Natural killer cell (primary cell): Measurements from ENCODE around the gene DRD4. TPM values are rescaled to one million over a fixed set of nuclear protein-coding genes. Genes with fewer than 3 reads are reported as not detected.

Experiments
- ATAC-seq, 3 donors: fragments of 150-1000 bp in 2 of 3; fragments of 200-7000 bp in 1 of 3; cut with Tn5 transposase; 1 replicate in 1 of 3; 2 replicates in 2 of 3; pipeline ENCODE4 v1.10.0; 2021; ENCODE audit warnings: mild to moderate bottlenecking in 2 of 3, moderate library complexity in 2 of 3
- DNase-seq, 2 donors: peaks; one replicate each; pipeline versions ENCODE4 v3.0.0 to v3.0.0-alpha.2; 2013 to 2021; ENCODE audit warnings: mixed read lengths in 1 of 2
- H3K27ac ChIP-seq: one replicate; pipeline ENCODE4 v1.5.1; 2013; ENCODE audit warnings: mild to moderate bottlenecking, low read length
- H3K27me3 ChIP-seq: one replicate; pipeline ENCODE4 v1.6.1; 2013; ENCODE audit warnings: low read length; ENCODE audit not compliant: control insufficient read depth, insufficient read depth
- H3K36me3 ChIP-seq: one replicate; pipeline ENCODE4 v1.6.1; 2013; ENCODE audit warnings: low read length; ENCODE audit not compliant: control insufficient read depth, insufficient read depth
- H3K4me1 ChIP-seq: one replicate; pipeline ENCODE4 v1.6.1; 2013; ENCODE audit warnings: low read length; ENCODE audit not compliant: control insufficient read depth, insufficient read depth
- H3K4me3 ChIP-seq: one replicate; pipeline ENCODE4 v1.5.1; 2013; ENCODE audit warnings: low read length
- H3K9me3 ChIP-seq: one replicate; pipeline ENCODE4 v1.6.1; 2013; ENCODE audit warnings: low read length; ENCODE audit not compliant: control insufficient read depth, insufficient read depth
- H3K27ac Mint-ChIP-seq, 2 donors: one replicate each; pipeline ENCODE4 v1.8.0; 2022; ENCODE audit warnings: mild to moderate bottlenecking in 2 of 2, mixed read lengths in 2 of 2, moderate library complexity in 1 of 2
- H3K27me3 Mint-ChIP-seq, 2 donors: one replicate each; pipeline ENCODE4 v1.8.0; 2022; ENCODE audit warnings: low read depth in 2 of 2, mixed read lengths in 2 of 2
- H3K36me3 Mint-ChIP-seq: one replicate; pipeline ENCODE4 v1.8.0; 2022; ENCODE audit warnings: mixed read lengths
- H3K4me1 Mint-ChIP-seq, 2 donors: one replicate each; pipeline ENCODE4 v1.8.0; 2022; ENCODE audit warnings: mixed read lengths in 2 of 2
- H3K4me3 Mint-ChIP-seq: one replicate; pipeline ENCODE4 v1.8.0; 2022; ENCODE audit warnings: mild to moderate bottlenecking, moderate library complexity, mixed read lengths
- H3K9me3 Mint-ChIP-seq, 2 donors: one replicate each; pipeline ENCODE4 v1.8.0; 2022; ENCODE audit warnings: mixed read lengths in 2 of 2
- WGBS: methylation state at CpG from one replicate; pipeline ENCODE4 v1.1.7; 2013; ENCODE audit warnings: missing lambda C conversion rate; ENCODE audit not compliant: insufficient coverage; 5-methylcytosine and 5-hydroxymethylcytosine counted together
- intact Hi-C: fragments of 100-400 bp; cut with micrococcal nuclease; formaldehyde crosslinking; loops from one replicate; pipeline ENCODE4 v1.14.2; 2022
- total RNA-seq, 4 donors: library from RNA; stranded (reverse); fragments of 120-200 nt in 1 of 4; gene quantifications; one replicate each; pipeline versions ENCODE4 v1.2.3 to v1.2.4, GENCODE V29; 2013 to 2022
- TF ChIP-seq, protein P1 (sequence below): fragments of 200-600 bp; IDR thresholded peaks from one replicate; pipeline ENCODE4 v1.8.0; 2022; ENCODE audit warnings: antibody characterized with exemption

The DRD4 gene
- total RNA-seq, 3 donors from 2014 or later (not counting 1 experiment from before 2014, with no cell fraction given): 0.49 to 1.2 (median 0.61) TPM

GRCh38 chr11:616320-617198 lies 20.5 kb upstream of the DRD4 start:
- Mint-ChIP-seq H3K4me1 (peaks cover 6 to 22% of the 10 kb centered on the region in 2 donors), H3K36me3 (no peaks in the 10 kb centered on the region), H3K27ac (peak overlapping the region; percentile 89), H3K9me3 (no peaks in the 10 kb centered on the region), H3K27me3 (no peaks in the 10 kb centered on the region), H3K4me3 (peak overlapping the region; percentile 92)
- no peak for ATAC-seq
- H3K27ac ChIP-seq: peak overlapping the region; percentile 93
- peak overlapping the region; percentile 88 for H3K4me3 ChIP-seq
- WGBS: 54% methylated on average over 35 of the region's 39 CpGs
- H3K9me3 ChIP-seq: no peaks in the 10 kb centered on the region
- intact Hi-C loops: loop anchor here (5.0 to 10.0 kb wide), 2 partner anchors 39 to 108 kb away; partner anchors contain the start of gene PHRF1
- H3K36me3 ChIP-seq: peaks cover 26% of the 10 kb centered on the region
- peaks cover 39% of the 10 kb centered on the region for H3K4me1 ChIP-seq
- TF ChIP-seq, protein P1, sequence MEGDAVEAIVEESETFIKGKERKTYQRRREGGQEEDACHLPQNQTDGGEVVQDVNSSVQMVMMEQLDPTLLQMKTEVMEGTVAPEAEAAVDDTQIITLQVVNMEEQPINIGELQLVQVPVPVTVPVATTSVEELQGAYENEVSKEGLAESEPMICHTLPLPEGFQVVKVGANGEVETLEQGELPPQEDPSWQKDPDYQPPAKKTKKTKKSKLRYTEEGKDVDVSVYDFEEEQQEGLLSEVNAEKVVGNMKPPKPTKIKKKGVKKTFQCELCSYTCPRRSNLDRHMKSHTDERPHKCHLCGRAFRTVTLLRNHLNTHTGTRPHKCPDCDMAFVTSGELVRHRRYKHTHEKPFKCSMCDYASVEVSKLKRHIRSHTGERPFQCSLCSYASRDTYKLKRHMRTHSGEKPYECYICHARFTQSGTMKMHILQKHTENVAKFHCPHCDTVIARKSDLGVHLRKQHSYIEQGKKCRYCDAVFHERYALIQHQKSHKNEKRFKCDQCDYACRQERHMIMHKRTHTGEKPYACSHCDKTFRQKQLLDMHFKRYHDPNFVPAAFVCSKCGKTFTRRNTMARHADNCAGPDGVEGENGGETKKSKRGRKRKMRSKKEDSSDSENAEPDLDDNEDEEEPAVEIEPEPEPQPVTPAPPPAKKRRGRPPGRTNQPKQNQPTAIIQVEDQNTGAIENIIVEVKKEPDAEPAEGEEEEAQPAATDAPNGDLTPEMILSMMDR: no peak
- H3K27me3 ChIP-seq: no peaks in the 10 kb centered on the region
- no peak for DNase-seq

DNA sequence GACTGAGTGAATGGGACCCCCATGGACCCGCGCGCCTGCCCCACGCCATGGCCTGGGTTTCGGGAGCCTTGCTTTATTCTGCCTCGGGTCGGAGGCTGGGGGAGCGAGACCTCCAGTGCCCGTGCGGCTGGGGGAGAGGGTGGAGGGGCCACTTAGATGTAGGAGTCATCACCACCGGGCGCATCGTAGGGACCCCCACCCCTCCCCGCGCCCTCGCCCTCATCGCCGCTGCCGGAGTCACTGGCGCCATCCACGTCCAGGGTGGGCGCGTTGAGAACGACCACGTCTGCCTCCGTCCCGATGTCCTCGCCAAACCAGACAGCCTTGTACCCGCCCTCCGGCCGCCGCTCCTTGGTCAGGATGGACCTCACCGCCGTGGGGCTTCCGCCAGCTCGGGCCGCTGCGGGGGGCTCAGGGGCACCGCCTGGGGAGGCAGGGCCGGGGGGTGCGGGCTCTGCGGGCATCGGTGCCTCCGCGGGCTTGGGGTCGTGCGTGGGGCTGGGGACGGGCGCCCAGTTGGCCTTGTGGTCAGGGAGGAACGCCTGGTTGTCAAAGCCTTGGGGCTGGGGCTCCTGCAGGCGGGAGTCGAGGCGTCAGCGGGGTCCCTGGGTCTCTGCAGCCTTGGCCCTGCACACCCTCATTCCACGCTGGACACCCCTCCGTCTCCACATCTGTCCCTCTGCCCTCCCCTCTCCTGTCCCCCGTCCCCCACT lies 19.7 kb upstream of the DRD4 start:
- Mint-ChIP-seq H3K9me3 (no peaks in the 10 kb centered on the region), H3K27me3 (no peaks in the 10 kb centered on the region), H3K36me3 (no peaks in the 10 kb centered on the region), H3K4me3 (no peak overlapping the region), H3K27ac (peak overlapping the region in 1 of 2 donors; percentile 89), H3K4me1 (peaks cover 1 to 18% of the 10 kb centered on the region in 2 donors)
- DNase-seq (no peak), ATAC-seq (no peak)
- TF ChIP-seq, protein P1: no peak
- H3K27ac ChIP-seq: no peak overlapping the region
- no peaks in the 10 kb centered on the region for H3K27me3 ChIP-seq
- H3K9me3 ChIP-seq: no peaks in the 10 kb centered on the region
- WGBS: 88% methylated on average over 57 of the region's 57 CpGs
- H3K36me3 ChIP-seq: peaks cover 18% of the 10 kb centered on the region
- intact Hi-C loops: loop anchor here (5.0 to 10.0 kb wide), 2 partner anchors 40 to 107 kb away; partner anchors contain the start of gene PHRF1
- H3K4me1 ChIP-seq: peaks cover 39% of the 10 kb centered on the region
- no peak overlapping the region for H3K4me3 ChIP-seq

- no peaks in the 10 kb centered on the region for H3K9me3 Mint-ChIP-seq
- H3K36me3 Mint-ChIP-seq: no peaks in the 10 kb centered on the region
- Histone ChIP-seq H3K4me1 (peaks cover 34% of the 10 kb centered on the region), H3K27ac (no peak overlapping the region), H3K9me3 (no peaks in the 10 kb centered on the region), H3K27me3 (no peaks in the 10 kb centered on the region), H3K36me3 (peaks cover 11% of the 10 kb centered on the region), H3K4me3 (no peak overlapping the region)
- DNase-seq: no peak
- no peak overlapping the region for H3K4me3 Mint-ChIP-seq
- ATAC-seq: no peak
- TF ChIP-seq, protein P1: no peak
- peak overlapping the region in 1 of 2 donors; percentile 47 for H3K27ac Mint-ChIP-seq
- intact Hi-C loops: loop anchor here (5.0 to 10.0 kb wide), 2 partner anchors 41 to 107 kb away; partner anchors contain the start of gene PHRF1
- H3K4me1 Mint-ChIP-seq: peaks cover 0 to 17% of the 10 kb centered on the region in 2 donors
- WGBS: 91% methylated on average over 25 of the region's 25 CpGs
- no peaks in the 10 kb centered on the region for H3K27me3 Mint-ChIP-seq
Measured at GRCh38 chr11:617912-618682, 19.0 kb upstream of the DRD4 start.
